CD4-positive, CD25-positive, alpha-beta regulatory T cell (primary cell): Measurements from ENCODE around the gene WWOX. TPM values are rescaled to one million over a fixed set of nuclear protein-coding genes. Genes with fewer than 3 reads are reported as not detected.

ENCODE experiments used
- ATAC-seq, 2 donors: fragments of 150-1000 bp; cut with Tn5 transposase; one replicate each; pipeline ENCODE4 v1.10.0; 2021; ENCODE audit warnings: low read depth in 2 of 2, moderate number of reproducible peaks in 2 of 2, moderate library complexity in 1 of 2
- DNase-seq, 3 donors: peaks; one replicate each; pipeline versions ENCODE4 v3.0.0 to v3.0.0-alpha.2; 2012 to 2022; ENCODE audit warnings: mixed read lengths in 1 of 3
- H3K27ac ChIP-seq: one replicate; pipeline ENCODE4 v1.7.0; 2013; ENCODE audit warnings: mild to moderate bottlenecking, low read length; ENCODE audit not compliant: insufficient read depth, poor library complexity, severe bottlenecking
- H3K27me3 ChIP-seq: one replicate; pipeline ENCODE4 v1.7.0; 2013; ENCODE audit warnings: low read length; ENCODE audit not compliant: control insufficient read depth, insufficient read depth
- H3K36me3 ChIP-seq: one replicate; pipeline ENCODE4 v1.7.0; 2013; ENCODE audit warnings: mild to moderate bottlenecking, low read length, moderate library complexity; ENCODE audit not compliant: control insufficient read depth, insufficient read depth
- H3K4me1 ChIP-seq: 2 replicates; pipeline ENCODE4 v1.7.0; 2013; ENCODE audit warnings: mild to moderate bottlenecking, low read length; ENCODE audit not compliant: insufficient read depth, control insufficient read depth, poor library complexity, severe bottlenecking
- H3K4me3 ChIP-seq: one replicate; pipeline ENCODE4 v1.7.0; 2013; ENCODE audit warnings: low read depth, mild to moderate bottlenecking, low read length, moderate library complexity
- H3K9me3 ChIP-seq, 2 experiments: 1 replicate in 1 of 2; 2 replicates in 1 of 2; pipeline ENCODE4 v1.7.0; 2013; ENCODE audit warnings: low read length in 2 of 2, mild to moderate bottlenecking in 1 of 2, moderate library complexity in 1 of 2; ENCODE audit not compliant: control insufficient read depth in 2 of 2
- H3K27ac Mint-ChIP-seq, 3 donors: one replicate each; pipeline ENCODE4 v1.8.0; 2020 to 2022; ENCODE audit warnings: mild to moderate bottlenecking in 3 of 3, mixed read lengths in 3 of 3, moderate library complexity in 2 of 3
- H3K27me3 Mint-ChIP-seq: one replicate; pipeline ENCODE4 v1.8.0; 2022; ENCODE audit warnings: mild to moderate bottlenecking, mixed read lengths
- H3K36me3 Mint-ChIP-seq: one replicate; pipeline ENCODE4 v1.8.0; 2020; ENCODE audit warnings: mixed read lengths
- H3K4me1 Mint-ChIP-seq, 4 donors: one replicate each; pipeline ENCODE4 v1.8.0; 2020 to 2022; ENCODE audit warnings: mixed read lengths in 4 of 4, mild to moderate bottlenecking in 1 of 4
- H3K4me3 Mint-ChIP-seq, 4 donors: one replicate each; pipeline ENCODE4 v1.8.0; 2020 to 2022; ENCODE audit warnings: mild to moderate bottlenecking in 4 of 4, mixed read lengths in 4 of 4, moderate library complexity in 3 of 4
- H3K9me3 Mint-ChIP-seq, 7 donors: one replicate each; pipeline ENCODE4 v1.8.0; 2020 to 2022; ENCODE audit warnings: mixed read lengths in 7 of 7, mild to moderate bottlenecking in 3 of 7, moderate library complexity in 2 of 7
- polyA plus RNA-seq, 4 donors: library from polyadenylated mRNA; unstranded; fragments of 300-500 nt; fragmentation: Illumina TruSeq; gene quantifications; one replicate each; pipeline ENCODE4 v1.2.3, GENCODE V29; 2021
- total RNA-seq: library from RNA; stranded (reverse); gene quantifications from one replicate; pipeline ENCODE4 v1.2.3, GENCODE V29; 2022

Gene WWOX
- total and polyA plus RNA-seq, 5 donors from 2014 or later: 10.3 to 18.6 (median 12.8) TPM

GRCh38 chr16:78926723-78927210 is 827.3 kb downstream of the WWOX start:
- no peaks in the 10 kb centered on the region for H3K27me3 Mint-ChIP-seq
- peaks cover 0 to 7% (median 4%) of the 10 kb centered on the region in 4 donors for H3K4me1 Mint-ChIP-seq
- H3K36me3 ChIP-seq: no peaks in the 10 kb centered on the region
- no peak overlapping the region for H3K27ac ChIP-seq
- ATAC-seq: no peak
- peaks cover 2 to 7% of the 10 kb centered on the region in 2 experiments for H3K9me3 ChIP-seq
- DNase-seq: no peak
- H3K27ac Mint-ChIP-seq: peak overlapping the region in 1 of 3 donors; percentile 27
- H3K4me3 ChIP-seq: no peak overlapping the region
- H3K27me3 ChIP-seq: no peaks in the 10 kb centered on the region
- H3K4me3 Mint-ChIP-seq: no peak overlapping the region
- H3K36me3 Mint-ChIP-seq: no peaks in the 10 kb centered on the region
- no peaks in the 10 kb centered on the region for H3K4me1 ChIP-seq
- peaks cover 1 to 9% (median 5%) of the 10 kb centered on the region in 7 donors for H3K9me3 Mint-ChIP-seq

GRCh38 chr16:78927766-78928165 is 828.3 kb downstream of the WWOX start:
- ATAC-seq (no peak), DNase-seq (no peak)
- Mint-ChIP-seq H3K27ac (no peak overlapping the region), H3K36me3 (no peaks in the 10 kb centered on the region), H3K4me3 (no peak overlapping the region), H3K27me3 (no peaks in the 10 kb centered on the region), H3K9me3 (peaks cover 1 to 5% (median 4%) of the 10 kb centered on the region in 7 donors), H3K4me1 (peaks cover 0 to 7% (median 4%) of the 10 kb centered on the region in 4 donors)
- Histone ChIP-seq H3K27me3 (no peaks in the 10 kb centered on the region), H3K4me3 (no peak overlapping the region), H3K9me3 (no peaks in the 10 kb centered on the region), H3K27ac (no peak overlapping the region), H3K4me1 (no peaks in the 10 kb centered on the region), H3K36me3 (no peaks in the 10 kb centered on the region)

GRCh38 chr16:78929841-78930240 is 830.4 kb downstream of the WWOX start:
- Mint-ChIP-seq H3K9me3 (peaks cover 0 to 2% (median 0%) of the 10 kb centered on the region in 7 donors), H3K36me3 (no peaks in the 10 kb centered on the region), H3K4me1 (peaks cover 0 to 8% (median 4%) of the 10 kb centered on the region in 4 donors), H3K4me3 (no peak overlapping the region), H3K27ac (no peak overlapping the region), H3K27me3 (no peaks in the 10 kb centered on the region)
- Histone ChIP-seq H3K36me3 (no peaks in the 10 kb centered on the region), H3K9me3 (no peaks in the 10 kb centered on the region), H3K4me1 (no peaks in the 10 kb centered on the region), H3K27me3 (no peaks in the 10 kb centered on the region), H3K27ac (no peak overlapping the region), H3K4me3 (no peak overlapping the region)
- ATAC-seq (no peak), DNase-seq (no peak)

GRCh38 chr16:78930561-78930960 is 831.1 kb downstream of the WWOX start:
- H3K4me1 ChIP-seq: no peaks in the 10 kb centered on the region
- H3K27ac Mint-ChIP-seq: no peak overlapping the region
- no peak for ATAC-seq
- no peaks in the 10 kb centered on the region for H3K27me3 ChIP-seq
- H3K27me3 Mint-ChIP-seq: no peaks in the 10 kb centered on the region
- H3K9me3 ChIP-seq: no peaks in the 10 kb centered on the region
- peaks cover 0 to 7% (median 4%) of the 10 kb centered on the region in 4 donors for H3K4me1 Mint-ChIP-seq
- no peak overlapping the region for H3K4me3 ChIP-seq
- no peaks in the 10 kb centered on the region for H3K36me3 Mint-ChIP-seq
- no peak for DNase-seq
- H3K4me3 Mint-ChIP-seq: no peak overlapping the region
- no peak overlapping the region for H3K27ac ChIP-seq
- H3K9me3 Mint-ChIP-seq: peaks cover 0 to 2% (median 0%) of the 10 kb centered on the region in 7 donors
- no peaks in the 10 kb centered on the region for H3K36me3 ChIP-seq

GRCh38 chr16:78931267-78931666 is 831.8 kb downstream of the WWOX start:
- no peak overlapping the region for H3K27ac ChIP-seq
- no peaks in the 10 kb centered on the region for H3K36me3 Mint-ChIP-seq
- H3K9me3 Mint-ChIP-seq: peaks cover 0 to 2% (median 0%) of the 10 kb centered on the region in 7 donors
- H3K4me3 Mint-ChIP-seq: peak overlapping the region in 1 of 4 donors; percentile 53
- no peaks in the 10 kb centered on the region for H3K27me3 Mint-ChIP-seq
- ATAC-seq: no peak
- H3K4me1 ChIP-seq: no peaks in the 10 kb centered on the region
- no peak for DNase-seq
- H3K4me1 Mint-ChIP-seq: peaks cover 0 to 5% (median 3%) of the 10 kb centered on the region in 4 donors
- H3K27ac Mint-ChIP-seq: no peak overlapping the region
- H3K9me3 ChIP-seq: no peaks in the 10 kb centered on the region
- H3K36me3 ChIP-seq: no peaks in the 10 kb centered on the region
- H3K4me3 ChIP-seq: no peak overlapping the region
- no peaks in the 10 kb centered on the region for H3K27me3 ChIP-seq

- Histone ChIP-seq H3K9me3 (no peaks in the 10 kb centered on the region), H3K4me3 (no peak overlapping the region), H3K36me3 (no peaks in the 10 kb centered on the region), H3K27me3 (no peaks in the 10 kb centered on the region), H3K4me1 (no peaks in the 10 kb centered on the region), H3K27ac (no peak overlapping the region)
- Mint-ChIP-seq H3K4me3 (no peak overlapping the region), H3K9me3 (peaks cover 0 to 2% (median 0%) of the 10 kb centered on the region in 7 donors), H3K4me1 (peaks cover 0 to 5% (median 2%) of the 10 kb centered on the region in 4 donors), H3K27me3 (no peaks in the 10 kb centered on the region), H3K27ac (no peak overlapping the region), H3K36me3 (no peaks in the 10 kb centered on the region)
- DNase-seq: no peak
- no peak for ATAC-seq
Observed at GRCh38 chr16:78931678-78932077, 832.2 kb downstream of the WWOX start.

GRCh38 chr16:78932355-78932943 is 833.0 kb downstream of the WWOX start:
- no peaks in the 10 kb centered on the region for H3K36me3 Mint-ChIP-seq
- Histone ChIP-seq H3K36me3 (no peaks in the 10 kb centered on the region), H3K27ac (no peak overlapping the region), H3K4me3 (no peak overlapping the region), H3K9me3 (no peaks in the 10 kb centered on the region), H3K4me1 (no peaks in the 10 kb centered on the region), H3K27me3 (no peaks in the 10 kb centered on the region)
- H3K9me3 Mint-ChIP-seq: peaks cover 0 to 2% (median 0%) of the 10 kb centered on the region in 7 donors
- H3K4me3 Mint-ChIP-seq: no peak overlapping the region
- peaks cover 0 to 5% (median 2%) of the 10 kb centered on the region in 4 donors for H3K4me1 Mint-ChIP-seq
- H3K27me3 Mint-ChIP-seq: no peaks in the 10 kb centered on the region
- DNase-seq (no peak), ATAC-seq (no peak)
- no peak overlapping the region for H3K27ac Mint-ChIP-seq

GRCh38 chr16:78936060-78936459 is 836.6 kb downstream of the WWOX start:
- DNase-seq: no peak

More at GRCh38 chr16:78936060-78936459, 836.6 kb downstream of the WWOX start:
- peaks cover 0 to 5% (median 3%) of the 10 kb centered on the region in 4 donors for H3K4me1 Mint-ChIP-seq
- H3K27me3 Mint-ChIP-seq: no peaks in the 10 kb centered on the region
- no peak overlapping the region for H3K4me3 Mint-ChIP-seq
- H3K9me3 ChIP-seq: no peaks in the 10 kb centered on the region
- H3K36me3 ChIP-seq: no peaks in the 10 kb centered on the region
- no peaks in the 10 kb centered on the region for H3K36me3 Mint-ChIP-seq
- no peak overlapping the region for H3K4me3 ChIP-seq
- no peaks in the 10 kb centered on the region for H3K27me3 ChIP-seq
- no peaks in the 10 kb centered on the region for H3K4me1 ChIP-seq
- H3K27ac Mint-ChIP-seq: no peak overlapping the region
- H3K27ac ChIP-seq: no peak overlapping the region
- H3K9me3 Mint-ChIP-seq: peaks cover 0 to 2% (median 0%) of the 10 kb centered on the region in 7 donors
- ATAC-seq: no peak
